Colonic mucosa (tissue), 4 donors: ENCODE data around the gene ZBTB25. TPM values are rescaled to one million over a fixed set of nuclear protein-coding genes. Genes with fewer than 3 reads are reported as not detected.

ENCODE experiments used
- DNase-seq: peaks from one replicate; pipeline ENCODE4 v3.0.0-alpha.2; 2020
- H3K27ac ChIP-seq: fragments of 200-600 bp; one replicate; pipeline ENCODE4 v1.8.0; 2021
- H3K27me3 ChIP-seq: fragments of 200-600 bp; one replicate; pipeline ENCODE4 v1.8.0; 2021
- H3K36me3 ChIP-seq: fragments of 200-600 bp; one replicate; pipeline ENCODE4 v1.8.0; 2021
- H3K4me1 ChIP-seq: fragments of 200-600 bp; one replicate; pipeline ENCODE4 v1.8.0; 2021; ENCODE audit warnings: mild to moderate bottlenecking
- H3K4me3 ChIP-seq: fragments of 200-600 bp; one replicate; pipeline ENCODE4 v1.8.0; 2021
- H3K9ac ChIP-seq, 2 donors: one replicate each; pipeline ENCODE4 v1.7.0; 2013; ENCODE audit warnings: control low read depth in 2 of 2, low read depth in 2 of 2, low read length in 2 of 2
- H3K9me3 ChIP-seq: fragments of 200-600 bp; one replicate; pipeline ENCODE4 v1.8.0; 2021
- intact Hi-C: fragments of 100-400 bp; cut with DNase I; formaldehyde crosslinking; loops from one replicate; pipeline ENCODE4 v1.14.1; 2022
- total RNA-seq, 2 donors: library from RNA; stranded (reverse); fragmentation: NEBNext Ultra II Directional in 1 of 2; extraction: Animal tissue kit (Norgen Biotek cat#: 25700) in 1 of 2; gene quantifications; one replicate each; pipeline ENCODE4 v1.2.1, GENCODE V29; 2021
- TF ChIP-seq, protein P1 (sequence below): fragments of 200-600 bp; IDR thresholded peaks from one replicate; pipeline ENCODE4 v1.8.0; 2022; ENCODE audit warnings: antibody characterized with exemption, mild to moderate bottlenecking
- donor health status: healthy.
- donor health status: DM: no; HTN: no; CAD: no.
- donor health status: DM: no; HTN: no; CAD: no.

Gene ZBTB25
- total RNA-seq, 2 donors from 2014 or later, result 5.6 to 6.1 TPM

GRCh38 chr14:64434528-64434927, 69.1 kb downstream of the ZBTB25 start:
- H3K9ac ChIP-seq, result no peak overlapping the region
- DNase-seq, result no peak
- intact Hi-C loops, result loop anchor here (5.0 kb wide), 2 partner anchors 43 to 92 kb away; no protein-coding TSS in a partner anchor
- H3K4me1 ChIP-seq, result no peaks in the 10 kb centered on the region
- H3K4me3 ChIP-seq, result no peak overlapping the region
- no peak overlapping the region for H3K27ac ChIP-seq
- no peaks in the 10 kb centered on the region for H3K9me3 ChIP-seq
- TF ChIP-seq, protein P1, sequence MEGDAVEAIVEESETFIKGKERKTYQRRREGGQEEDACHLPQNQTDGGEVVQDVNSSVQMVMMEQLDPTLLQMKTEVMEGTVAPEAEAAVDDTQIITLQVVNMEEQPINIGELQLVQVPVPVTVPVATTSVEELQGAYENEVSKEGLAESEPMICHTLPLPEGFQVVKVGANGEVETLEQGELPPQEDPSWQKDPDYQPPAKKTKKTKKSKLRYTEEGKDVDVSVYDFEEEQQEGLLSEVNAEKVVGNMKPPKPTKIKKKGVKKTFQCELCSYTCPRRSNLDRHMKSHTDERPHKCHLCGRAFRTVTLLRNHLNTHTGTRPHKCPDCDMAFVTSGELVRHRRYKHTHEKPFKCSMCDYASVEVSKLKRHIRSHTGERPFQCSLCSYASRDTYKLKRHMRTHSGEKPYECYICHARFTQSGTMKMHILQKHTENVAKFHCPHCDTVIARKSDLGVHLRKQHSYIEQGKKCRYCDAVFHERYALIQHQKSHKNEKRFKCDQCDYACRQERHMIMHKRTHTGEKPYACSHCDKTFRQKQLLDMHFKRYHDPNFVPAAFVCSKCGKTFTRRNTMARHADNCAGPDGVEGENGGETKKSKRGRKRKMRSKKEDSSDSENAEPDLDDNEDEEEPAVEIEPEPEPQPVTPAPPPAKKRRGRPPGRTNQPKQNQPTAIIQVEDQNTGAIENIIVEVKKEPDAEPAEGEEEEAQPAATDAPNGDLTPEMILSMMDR, result no peak
- no peaks in the 10 kb centered on the region for H3K27me3 ChIP-seq
- no peaks in the 10 kb centered on the region for H3K36me3 ChIP-seq

GRCh38 chr14:64423987-64424386, 79.7 kb downstream of the ZBTB25 start:
- no peak overlapping the region for H3K4me3 ChIP-seq
- H3K9me3 ChIP-seq, result no peaks in the 10 kb centered on the region
- DNase-seq, result no peak
- H3K27ac ChIP-seq, result no peak overlapping the region
- no peaks in the 10 kb centered on the region for H3K36me3 ChIP-seq
- no peaks in the 10 kb centered on the region for H3K27me3 ChIP-seq
- intact Hi-C loops, result no loop called here
- TF ChIP-seq, protein P1, result no peak
- H3K9ac ChIP-seq, result no peak overlapping the region
- H3K4me1 ChIP-seq, result no peaks in the 10 kb centered on the region

DNA sequence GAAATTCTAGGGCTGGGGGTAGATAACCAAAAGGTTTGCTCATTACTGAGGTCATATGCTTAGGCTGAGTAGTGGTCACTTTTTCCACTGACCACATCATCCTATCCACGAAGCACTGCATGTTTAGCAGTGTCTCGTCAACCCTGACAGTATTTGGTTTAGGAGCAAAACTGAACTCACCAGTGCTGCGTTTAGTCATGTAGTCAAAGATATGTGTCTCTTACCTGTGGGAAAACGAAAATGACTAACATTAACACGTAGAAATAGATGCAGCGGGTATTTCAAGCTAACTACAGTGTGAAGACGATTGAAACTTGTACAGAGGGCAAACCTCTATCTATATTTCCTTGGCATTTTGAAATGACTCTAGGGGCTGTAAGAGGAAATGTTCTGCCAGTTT, 80.9 kb downstream of the ZBTB25 start:
- H3K9me3 ChIP-seq, result no peaks in the 10 kb centered on the region
- TF ChIP-seq, protein P1, result no peak
- DNase-seq, result no peak
- intact Hi-C loops, result no loop called here
- no peak overlapping the region for H3K9ac ChIP-seq
- H3K27me3 ChIP-seq, result no peaks in the 10 kb centered on the region
- no peaks in the 10 kb centered on the region for H3K4me1 ChIP-seq
- H3K4me3 ChIP-seq, result no peak overlapping the region
- no peak overlapping the region for H3K27ac ChIP-seq
- no peaks in the 10 kb centered on the region for H3K36me3 ChIP-seq

DNA sequence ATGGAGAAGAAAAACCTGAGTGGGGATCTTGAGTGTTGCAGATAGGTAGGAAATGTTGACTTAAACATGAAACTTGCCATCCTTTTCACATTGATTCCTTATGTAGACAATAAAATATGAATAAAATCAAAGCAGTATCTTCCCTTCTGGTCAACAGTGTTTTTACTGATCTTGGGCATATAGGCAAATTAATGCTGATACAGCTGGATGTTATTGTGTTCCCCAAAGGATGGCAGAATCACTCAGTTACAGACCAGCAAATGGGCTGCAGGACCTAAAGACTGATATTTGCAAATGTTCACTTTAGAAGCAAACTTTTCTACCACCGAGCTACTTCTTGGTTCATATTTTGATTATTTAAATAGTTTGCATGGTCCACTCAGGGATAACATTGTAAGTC, 81.6 kb downstream of the ZBTB25 start:
- intact Hi-C loops, result no loop called here
- Histone ChIP-seq H3K4me3 (no peak overlapping the region), H3K36me3 (no peaks in the 10 kb centered on the region), H3K9ac (no peak overlapping the region), H3K27ac (no peak overlapping the region), H3K27me3 (no peaks in the 10 kb centered on the region), H3K9me3 (no peaks in the 10 kb centered on the region), H3K4me1 (no peaks in the 10 kb centered on the region)
- no peak for DNase-seq
- TF ChIP-seq, protein P1, result no peak

DNA sequence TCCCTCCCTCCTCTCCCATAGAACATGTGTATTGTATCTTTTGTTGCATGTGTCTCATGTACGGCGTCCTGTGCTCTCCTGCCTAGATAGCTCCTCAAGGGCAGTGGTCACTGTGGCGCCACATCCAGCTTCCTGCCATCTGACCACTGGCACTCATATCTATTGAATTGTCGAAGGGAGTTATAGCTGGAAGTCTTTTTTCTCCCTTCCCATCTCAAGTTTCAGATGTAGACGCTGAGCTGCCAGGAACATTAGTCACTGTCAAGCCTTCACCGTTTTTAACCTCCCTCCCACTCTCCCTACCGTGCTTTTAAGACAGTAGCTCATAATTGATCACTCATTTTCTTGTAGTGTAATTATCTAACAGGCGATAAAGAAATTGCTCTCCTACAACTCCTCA, 82.5 kb downstream of the ZBTB25 start:
- TF ChIP-seq, protein P1, result no peak
- Histone ChIP-seq H3K27me3 (no peaks in the 10 kb centered on the region), H3K9ac (no peak overlapping the region), H3K36me3 (no peaks in the 10 kb centered on the region), H3K27ac (no peak overlapping the region), H3K4me1 (no peaks in the 10 kb centered on the region), H3K9me3 (no peaks in the 10 kb centered on the region), H3K4me3 (no peak overlapping the region)
- DNase-seq, result no peak
- intact Hi-C loops, result no loop called here

GRCh38 chr14:64419003-64419402, 84.6 kb downstream of the ZBTB25 start:
- no peaks in the 10 kb centered on the region for H3K27me3 ChIP-seq
- H3K36me3 ChIP-seq, result no peaks in the 10 kb centered on the region
- H3K4me3 ChIP-seq, result no peak overlapping the region
- H3K27ac ChIP-seq, result no peak overlapping the region
- H3K9me3 ChIP-seq, result no peaks in the 10 kb centered on the region
- no peak overlapping the region for H3K9ac ChIP-seq
- no peaks in the 10 kb centered on the region for H3K4me1 ChIP-seq
- intact Hi-C loops, result no loop called here
- TF ChIP-seq, protein P1, result no peak
- no peak for DNase-seq
